Gastroesophageal sphincter (tissue), 2 donors: Measurements from ENCODE around the gene ARHGEF16.

Source experiments
- EP300 ChIP-seq: sonication (generic); formaldehyde crosslinking; IDR thresholded peaks from one replicate; pipeline ENCODE4 v1.6.1; 2017; ENCODE audit warnings: antibody characterized with exemption, mild to moderate bottlenecking
- POLR2A ChIP-seq, 2 donors: fragments of 450-650 bp; IDR thresholded peaks; one replicate each; pipeline ENCODE4 v1.6.1; 2017; ENCODE audit warnings: antibody characterized with exemption in 2 of 2, mild to moderate bottlenecking in 2 of 2, moderate library complexity in 1 of 2

DNA sequence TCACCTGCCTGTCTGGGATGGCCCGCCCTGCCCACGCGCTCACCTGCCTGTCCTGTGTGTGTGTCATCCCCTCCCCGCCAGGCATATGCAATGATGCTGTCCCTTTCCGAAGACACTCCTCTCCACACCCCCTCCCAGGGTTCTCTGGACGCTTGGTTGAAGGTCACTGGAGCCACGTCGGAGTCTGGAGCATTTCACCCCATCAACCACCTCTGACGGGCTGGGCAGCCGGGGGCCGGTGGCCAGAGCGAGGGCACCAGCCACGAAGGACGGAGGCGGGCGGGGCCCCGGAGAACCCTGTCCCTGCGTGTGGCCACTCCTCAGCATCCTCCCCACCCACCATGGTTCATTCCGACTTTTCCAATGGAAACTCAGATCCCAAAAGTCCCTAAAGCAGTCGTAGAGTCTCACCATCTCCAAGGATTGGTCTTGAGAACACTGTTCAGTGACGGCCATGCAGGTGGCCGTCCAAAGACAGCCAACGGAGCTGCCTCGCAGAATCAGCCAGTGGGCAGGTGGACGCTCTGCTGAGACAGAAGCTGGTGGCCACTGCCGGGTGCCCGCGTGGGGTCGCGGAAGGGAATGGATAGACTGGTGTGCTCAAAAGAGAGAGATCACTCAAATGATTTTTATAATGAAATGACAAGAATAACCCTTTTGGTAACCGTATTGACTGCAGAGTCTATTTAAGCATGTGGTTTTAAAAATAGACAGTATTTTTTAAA is 20.7 kb upstream of the ARHGEF16 start:
- TF ChIP-seq POLR2A (IDR thresholded peaks at IDR 0.05) (no peak), EP300 (no peak)
